HEK293T (cell line): ENCODE measurements around the gene RASSF3.

Experiments used
- ARNT ChIP-seq: fragments of 450-650 bp; IDR thresholded peaks from 2 replicates; pipeline ENCODE4 v1.6.1; 2017; ENCODE audit warnings: mild to moderate bottlenecking
- BHLHE40 ChIP-seq: fragments of 450-650 bp; IDR thresholded peaks from 2 replicates; pipeline ENCODE4 v1.6.1; 2016; ENCODE audit warnings: mild to moderate bottlenecking, moderate library complexity, borderline replicate concordance
- FOXA1 ChIP-seq: fragments of 450-650 bp; IDR thresholded peaks from 2 replicates; pipeline ENCODE4 v1.6.1; 2016; ENCODE audit warnings: mild to moderate bottlenecking
- FOXK2 ChIP-seq: fragments of 450-650 bp; IDR thresholded peaks from 2 replicates; pipeline ENCODE4 v1.6.1; 2016; ENCODE audit warnings: mild to moderate bottlenecking
- FOXM1 ChIP-seq: fragments of 450-650 bp; IDR thresholded peaks from 2 replicates; pipeline ENCODE4 v1.6.1; 2017; ENCODE audit warnings: mild to moderate bottlenecking, borderline replicate concordance
- PKNOX1 ChIP-seq: fragments of 450-650 bp; IDR thresholded peaks from 2 replicates; pipeline ENCODE4 v1.6.1; 2016
- SP1 ChIP-seq: fragments of 450-650 bp; IDR thresholded peaks from 2 replicates; pipeline ENCODE4 v1.6.1; 2017
- SUZ12 ChIP-seq: fragments of 450-650 bp; IDR thresholded peaks from 2 replicates; pipeline ENCODE4 v1.6.1; 2016; ENCODE audit warnings: mild to moderate bottlenecking
- ZNF384 ChIP-seq: fragments of 450-650 bp; IDR thresholded peaks from 2 replicates; pipeline ENCODE4 v1.6.1; 2016

GRCh38 chr12:64660237-64661018, 50.1 kb downstream of the RASSF3 start:
- TF ChIP-seq SUZ12, result no peak
- no peak for TF ChIP-seq SP1
- TF ChIP-seq ZNF384, result no peak
- no peak for TF ChIP-seq ARNT
- TF ChIP-seq BHLHE40, result no peak
- no peak for TF ChIP-seq FOXK2
- no peak for TF ChIP-seq PKNOX1
- TF ChIP-seq FOXM1, result no peak
- no peak for TF ChIP-seq FOXA1
